ENCODE measurements around the gene IL23R. TPM values are rescaled to one million over a fixed set of nuclear protein-coding genes. Genes with fewer than 3 reads are reported as not detected.

The IL23R gene
- total and polyA plus RNA-seq, 12 donors: 0.03 to 9.5 (median 1.9) TPM

- WGBS, 4 donors: 81 to 96% (median 95%) methylated on average over 3 of the region's 3 CpGs
- H3K9me3 ChIP-seq (replicated peaks in 1 of 3): no peaks in the 10 kb centered on the region
- no peak overlapping the region for H3K4me3 ChIP-seq
- DNase-seq: no peak
- H3K27ac ChIP-seq: no peak overlapping the region
- no peaks in the 10 kb centered on the region for H3K4me1 ChIP-seq (replicated peaks in 1 of 2)
- no peaks in the 10 kb centered on the region for H3K36me3 ChIP-seq (replicated peaks in 1 of 2)
- intact Hi-C loops (cut with DNase I): loop anchor here (5.0 kb wide), 2 partner anchors 267 to 272 kb away; no protein-coding TSS in a partner anchor
- TF ChIP-seq POLR2A (IDR thresholded peaks at IDR 0.05): no peak
- TF ChIP-seq CTCF (IDR thresholded peaks at IDR 0.05): no peak
- no peaks in the 10 kb centered on the region for H3K27me3 ChIP-seq
These were observed 64.3 kb downstream of the IL23R start for GRCh38 chr1:67230539-67230938.

- Histone ChIP-seq H3K27me3 (no peaks in the 10 kb centered on the region), H3K27ac (no peak overlapping the region), H3K9me3 (replicated peaks in 1 of 3) (no peaks in the 10 kb centered on the region), H3K4me1 (replicated peaks in 1 of 2) (no peaks in the 10 kb centered on the region), H3K4me3 (no peak overlapping the region), H3K36me3 (replicated peaks in 1 of 2) (no peaks in the 10 kb centered on the region)
- intact Hi-C loops (cut with DNase I): no loop called here
- no peak for DNase-seq
- TF ChIP-seq POLR2A (IDR thresholded peaks at IDR 0.05) (no peak), CTCF (IDR thresholded peaks at IDR 0.05) (no peak)
- 67 to 75% (median 67%) methylated on average over 3 of the region's 3 CpGs for WGBS, 4 donors
These were observed 70.0 kb downstream of the IL23R start for GRCh38 chr1:67236277-67236676.

GRCh38 chr1:67239738-67240137 is 73.5 kb downstream of the IL23R start:
- intact Hi-C loops (cut with DNase I): no loop called here

GRCh38 chr1:67241200-67241746 is 75.0 kb downstream of the IL23R start:
- no peak overlapping the region for H3K4me3 ChIP-seq
- no peak for TF ChIP-seq CTCF (IDR thresholded peaks at IDR 0.05)
- no peak for TF ChIP-seq POLR2A (IDR thresholded peaks at IDR 0.05)
- no peaks in the 10 kb centered on the region for H3K27me3 ChIP-seq
- H3K9me3 ChIP-seq (replicated peaks in 1 of 3): no peaks in the 10 kb centered on the region
- H3K27ac ChIP-seq: no peak overlapping the region
- no peaks in the 10 kb centered on the region for H3K36me3 ChIP-seq (replicated peaks in 1 of 2)
- intact Hi-C loops (cut with DNase I): no loop called here
- no peaks in the 10 kb centered on the region for H3K4me1 ChIP-seq (replicated peaks in 1 of 2)
- 60 to 85% (median 74%) methylated on average over 1 of the region's 1 CpG for WGBS, 4 donors
- no peak for DNase-seq

More at GRCh38 chr1:67239738-67240137, 73.5 kb downstream of the IL23R start:
- TF ChIP-seq POLR2A (IDR thresholded peaks at IDR 0.05) (no peak), CTCF (IDR thresholded peaks at IDR 0.05) (no peak)
- WGBS, 4 donors: 44 to 92% (median 65%) methylated on average over 2 of the region's 2 CpGs
- no peaks in the 10 kb centered on the region for H3K27me3 ChIP-seq
- no peak for DNase-seq
- no peaks in the 10 kb centered on the region for H3K4me1 ChIP-seq (replicated peaks in 1 of 2)
- H3K36me3 ChIP-seq (replicated peaks in 1 of 2): no peaks in the 10 kb centered on the region
- no peak overlapping the region for H3K27ac ChIP-seq
- H3K4me3 ChIP-seq: no peak overlapping the region
- no peaks in the 10 kb centered on the region for H3K9me3 ChIP-seq (replicated peaks in 1 of 3)

All from adrenal gland (tissue), 12 donors.